K562 (cell line): ENCODE measurements around the gene KLK10. TPM values are rescaled to one million over a fixed set of nuclear protein-coding genes. Genes with fewer than 3 reads are reported as not detected.

Source experiments
- ATAC-seq: fragments of 200-7000 bp; cut with Tn5 transposase; 3 replicates; pipeline ENCODE4 v1.9.1; 2020; ENCODE audit warnings: moderate library complexity
- BruUV-seq: library from RNA; stranded (reverse); fragments of 400-500 nt; replicated peaks from 2 replicates; lab custom pipeline; 2021; lab: Mats Ljungman, UMichigan
- CTCF ChIA-PET: fragments of 300-600 bp; formaldehyde crosslinking; extraction: SDS; loops from one replicate; lab custom pipeline; 2021; ENCODE audit warnings: low intra/inter-chr PET ratio; lab: Yijun Ruan, JAX
- POLR2A ChIA-PET: fragments of 300-600, 350-650 bp; sonication (Branson Sonifier 250); formaldehyde crosslinking; extraction: SDS; loops from one replicate; lab custom pipeline; 2021; ENCODE audit warnings: antibody characterized with exemption, inconsistent platforms; lab: Yijun Ruan, JAX
- DNase-seq, 4 experiments: peaks; one replicate each; pipeline versions ENCODE4 v3.0.0 to v3.0.0-alpha.2; 2011 to 2018; ENCODE audit warnings: low spot score in 3 of 4, mixed read lengths in 3 of 4; ENCODE audit errors: extremely low read depth in 1 of 4
- FAIRE-seq: peaks from 2 replicates; lab custom pipeline; 2011; peaks lifted over from hg19 to GRCh38; lab: Jason Lieb, UNC
- H2AFZ ChIP-seq: 2 replicates; pipeline ENCODE4 v1.6.0; 2011; ENCODE audit warnings: low read depth, low read length, control low read depth, inconsistent platforms
- H3K27ac ChIP-seq: fragments of 200-600 bp; 3 replicates; pipeline ENCODE4 v1.8.0; 2011; ENCODE audit warnings: low read depth, mild to moderate bottlenecking, control low read depth, inconsistent platforms, low read length, moderate library complexity, mixed read lengths; ENCODE audit errors: extremely low read depth
- H3K27me3 ChIP-seq, 2 experiments: fragments of 300-600 bp in 1 of 2; 2 replicates in 1 of 2; 3 replicates in 1 of 2; pipeline versions ENCODE4 v1.6.0 to v1.8.0; 2011; ENCODE audit warnings: inconsistent platforms in 2 of 2, low read length in 2 of 2, mild to moderate bottlenecking in 1 of 2, mixed read lengths in 1 of 2, moderate library complexity in 1 of 2; ENCODE audit not compliant: control insufficient read depth in 2 of 2, insufficient read depth in 2 of 2
- H3K36me3 ChIP-seq: fragments of 300-600 bp; 3 replicates; pipeline ENCODE4 v1.8.0; 2011; ENCODE audit warnings: mild to moderate bottlenecking, low read length, inconsistent platforms; ENCODE audit not compliant: control insufficient read depth, insufficient read depth
- H3K4me1 ChIP-seq, 2 experiments: fragments of 200-600 bp in 1 of 2; replicated peaks in 1 of 2; 2 replicates in 1 of 2; 3 replicates in 1 of 2; pipeline versions ENCODE4 v1.5.1 to v1.8.0; 2011; ENCODE audit warnings: inconsistent platforms in 2 of 2, low read length in 2 of 2, mild to moderate bottlenecking in 1 of 2, mixed read lengths in 1 of 2, moderate library complexity in 1 of 2; ENCODE audit not compliant: control insufficient read depth in 2 of 2, insufficient read depth in 2 of 2
- H3K4me2 ChIP-seq: 2 replicates; pipeline ENCODE4 v1.6.1; 2011; ENCODE audit warnings: low read length, control low read depth, inconsistent platforms, mixed read lengths; ENCODE audit not compliant: insufficient read depth
- H3K4me3 ChIP-seq: fragments of 200-600 bp; sonication (generic), shearing (Covaris generic); 2 replicates; pipeline ENCODE4 v1.5.1; 2016; ENCODE audit warnings: control low read depth, inconsistent platforms
- H3K79me2 ChIP-seq: fragments of 200-600 bp; 3 replicates; pipeline ENCODE4 v1.8.0; 2011; ENCODE audit warnings: low read length, inconsistent platforms; ENCODE audit not compliant: control insufficient read depth, insufficient read depth
- H3K9ac ChIP-seq, 2 experiments: 2 replicates each; pipeline versions ENCODE4 v1.6.0 to v1.6.1; 2011; ENCODE audit warnings: low read depth in 2 of 2, low read length in 2 of 2, control low read depth in 1 of 2, inconsistent platforms in 1 of 2, mild to moderate bottlenecking in 1 of 2, mixed read lengths in 1 of 2; ENCODE audit not compliant: insufficient read depth in 1 of 2
- H3K9me1 ChIP-seq: one replicate; pipeline ENCODE4 v1.6.0; 2011; ENCODE audit warnings: inconsistent platforms, mild to moderate bottlenecking, low read length, moderate library complexity; ENCODE audit not compliant: control insufficient read depth, insufficient read depth
- H3K9me3 ChIP-seq: replicated peaks from 2 replicates; pipeline ENCODE4 v1.5.1; 2011; ENCODE audit warnings: low read depth, low read length, inconsistent platforms; ENCODE audit not compliant: control insufficient read depth, insufficient read depth
- H4K20me1 ChIP-seq: replicated peaks from 2 replicates; pipeline ENCODE4 v1.6.1; 2011; ENCODE audit warnings: low read length, inconsistent platforms, mixed read lengths; ENCODE audit not compliant: control insufficient read depth, insufficient read depth
- ADNP ChIP-seq: fragments of 200-800 bp; sonication (Bioruptor generic); IDR thresholded peaks from 2 replicates; pipeline ENCODE4 v1.6.1; 2016; ENCODE audit warnings: missing genetic modification characterization, missing compliant biosample characterization
- ARNT ChIP-seq, 2 experiments: fragments of 450-650 bp; IDR thresholded peaks; 2 replicates each; pipeline ENCODE4 v1.6.1; 2016; ENCODE audit warnings: mild to moderate bottlenecking in 1 of 2
- BCOR ChIP-seq: fragments of 450-650 bp; IDR thresholded peaks from 2 replicates; pipeline ENCODE4 v1.6.1; 2016
- RAD21 ChIP-seq, 2 experiments: fragments of 250-450 bp in 1 of 2; fragments of 450-650 bp in 1 of 2; sonication (Bioruptor Pico) in 1 of 2; formaldehyde crosslinking in 1 of 2; IDR thresholded peaks in 1 of 2; conservative IDR thresholded peaks in 1 of 2; 2 replicates each; pipeline versions ENCODE4 v1.4.0 to v1.8.0; 2020 to 2022; ENCODE audit warnings: mild to moderate bottlenecking in 2 of 2, moderate library complexity in 1 of 2
- RBM25 ChIP-seq: fragments of 200-400 bp; formaldehyde crosslinking; IDR thresholded peaks from 2 replicates; pipeline ENCODE4 v1.6.1; 2018; ENCODE audit warnings: low read length, low read depth, moderate library complexity; ENCODE audit not compliant: severe bottlenecking
- RCOR1 ChIP-seq, 2 experiments: IDR thresholded peaks; 2 replicates each; pipeline ENCODE4 v1.6.1; 2012; ENCODE audit warnings: low read depth in 2 of 2, low read length in 2 of 2, borderline replicate concordance in 1 of 2, improper control_type of control experiment in 1 of 2
- SLC30A9 ChIP-seq: fragments of 250-450 bp; sonication (Bioruptor Pico); IDR thresholded peaks from 2 replicates; pipeline ENCODE4 v1.8.0; 2022; ENCODE audit warnings: mild to moderate bottlenecking, moderate library complexity
- THAP12 ChIP-seq: fragments of 250-450 bp; sonication (Bioruptor Pico); IDR thresholded peaks from 2 replicates; pipeline ENCODE4 v1.9.0; 2021; ENCODE audit warnings: mild to moderate bottlenecking, inconsistent platforms
- WGBS: fragments of 100-300 bp; shearing (Covaris generic); methylation state at CpG from one replicate; pipeline ENCODE4 v1.1.6; 2016; ENCODE audit warnings: low coverage, mixed read lengths; ENCODE audit not compliant: insufficient coverage; ENCODE audit errors: missing lambda C conversion rate; 5-methylcytosine and 5-hydroxymethylcytosine counted together
- in situ Hi-C: fragments of 300-500 bp; cut with MboI; formaldehyde crosslinking; loops from 4 replicates; pipeline ENCODE4 v1.15.0; 2018; ENCODE audit warnings: inconsistent platforms, mixed read lengths
- intact Hi-C: fragments of 100-400 bp; cut with micrococcal nuclease; formaldehyde crosslinking; loops from 2 replicates; pipeline ENCODE4 v1.14.2; 2022
- polyA plus RNA-seq, 8 experiments: library from polyadenylated mRNA; depleted of rRNA in 4 of 8; stranded (reverse) in 5 of 8; unstranded in 3 of 8; fragments of >200 nt; fragmentation: Nextera tagmentation in 2 of 8; fragmentation: Illumina TruSeq in 1 of 8; extraction: Ambion mirVana in 2 of 8; extraction: Trizol in 1 of 8; gene quantifications; 2 replicates each; pipeline versions ENCODE4 v1.2.1 to v1.2.3, GENCODE V29; 2011 to 2014; ENCODE audit warnings: inconsistent platforms in 1 of 8, missing spikeins in 1 of 8
- total RNA-seq, 7 experiments: library from RNA; depleted of rRNA in 6 of 7; stranded (reverse); fragments of >200 nt in 6 of 7; fragmentation: Illumina TruSeq in 2 of 7; extraction: Trizol in 2 of 7; gene quantifications; 2 replicates each; pipeline versions ENCODE4 v1.2.1 to v1.2.3, GENCODE V29; 2011 to 2021; ENCODE audit warnings: low replicate concordance in 1 of 7

Gene KLK10
- total and polyA plus RNA-seq, 9 of the 15 experiments (the other 6 are each of a cell fraction or from before 2014, with no cell fraction given): 0.11 TPM; not detected in 8

GRCh38 chr19:50972795-50973376 lies 46.6 kb downstream of the KLK10 start:
- no peak overlapping the region for H3K9ac ChIP-seq
- no peaks in the 10 kb centered on the region for H3K36me3 ChIP-seq
- BruUV-seq: no TSS peak
- no peak overlapping the region for H3K27ac ChIP-seq
- no peaks in the 10 kb centered on the region for H3K79me2 ChIP-seq
- DNase-seq (no peak), FAIRE-seq (no peak), ATAC-seq (no peak)
- in situ Hi-C loops (no loop called here), intact Hi-C loops (no loop called here)
- H3K4me2 ChIP-seq: no peak overlapping the region
- H3K9me3 ChIP-seq: no peaks in the 10 kb centered on the region
- H3K9me1 ChIP-seq: no peaks in the 10 kb centered on the region
- ChIA-PET POLR2A (no interaction called here), CTCF (no interaction called here)
- no peak overlapping the region for H2AFZ ChIP-seq
- no peaks in the 10 kb centered on the region for H4K20me1 ChIP-seq
- peaks cover 5 to 34% of the 10 kb centered on the region in 2 experiments; a peak in 4 of 5 replicates for H3K27me3 ChIP-seq
- TF ChIP-seq THAP12 (CRISPR knock-in tag): no peak
- no peak for TF ChIP-seq SLC30A9 (CRISPR knock-in tag)
- peak; percentile 67 for TF ChIP-seq RBM25
- TF ChIP-seq RAD21 (CRISPR knock-in tag; conservative IDR thresholded peaks at IDR 0.05 in 1 of 2, IDR thresholded peaks at IDR 0.05 in 1 of 2): no peak
- TF ChIP-seq BCOR: peak; percentile 66
- TF ChIP-seq RCOR1 (IDR thresholded peaks at IDR 0.05; ENCODE audit: borderline replicate concordance in 1 of 2, low read depth in 2 of 2, low read length in 2 of 2): 0 out of 4 replicates have a peak, but pooled peaks of 1 of the 2 experiments have one; percentile 9
- peak; percentile 42; the same call in 1 of the 2 replicates for TF ChIP-seq ADNP (tag)
- no peak for TF ChIP-seq ARNT (IDR thresholded peaks at IDR 0.05)
- peaks cover 0 to 10% of the 10 kb centered on the region in 2 experiments; a peak in 2 of 5 replicates for H3K4me1 ChIP-seq
- 0% methylated on average over 8 of the region's 9 CpGs for WGBS
- H3K4me3 ChIP-seq: no peak overlapping the region
